Stimulated activated CD4-positive, alpha-beta T cell treated with anti-CD3 and anti-CD28 coated beads, Interleukin-1b, Interleukin-23, amount 100 ng/mL, for 1 hour (primary cell): ENCODE results near the gene CHST11.

Experiments used
- DNase-seq, 2 donors: peaks; one replicate each; pipeline ENCODE4 v3.0.0-alpha.2; 2020; ENCODE audit warnings: low read depth in 2 of 2

The CHST11 gene

GRCh38 chr12:104697186-104697585 is 240.4 kb downstream of the CHST11 start:
- DNase-seq = no peak

- DNase-seq = no peak
Observed at GRCh38 chr12:104698871-104699270, 242.1 kb downstream of the CHST11 start.

DNA sequence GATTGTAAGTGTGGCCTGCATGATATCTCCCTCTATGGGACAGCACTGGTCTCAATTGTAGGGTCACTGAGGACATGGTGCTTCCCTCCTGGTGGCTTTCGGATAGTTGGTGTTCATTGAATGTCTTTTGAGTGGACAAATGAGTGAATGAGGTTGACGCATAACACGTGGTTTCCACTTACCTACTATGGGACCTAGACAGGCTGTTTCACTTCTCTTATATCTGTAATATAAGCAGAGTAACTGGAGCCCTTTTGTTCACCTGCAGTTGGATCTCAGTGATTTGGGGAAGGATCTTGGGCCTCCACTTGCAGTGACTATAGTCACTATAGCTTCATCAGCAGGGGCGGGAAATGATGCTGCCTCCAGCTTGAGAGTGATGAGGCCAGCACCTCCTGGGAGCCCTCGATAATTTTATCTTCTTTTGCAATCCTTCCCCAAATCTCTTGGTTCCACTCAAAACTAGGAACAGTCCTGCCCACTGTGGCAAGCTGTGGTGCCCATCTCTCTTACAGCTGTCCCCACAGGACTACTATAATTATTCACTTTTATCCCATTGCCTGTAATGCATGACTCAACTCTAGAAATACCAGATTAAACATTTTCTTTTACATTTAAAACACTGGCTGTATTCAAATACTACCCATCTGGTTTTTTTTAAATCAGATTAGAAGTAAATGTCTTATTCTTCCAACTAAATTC is 242.9 kb downstream of the CHST11 start:
- no peak for DNase-seq

GRCh38 chr12:104700324-104700723 is 243.6 kb downstream of the CHST11 start:
- no peak for DNase-seq

GRCh38 chr12:104701301-104701700 is 244.6 kb downstream of the CHST11 start:
- DNase-seq = no peak

- no peak for DNase-seq
Observed at GRCh38 chr12:104701756-104702155, 245.0 kb downstream of the CHST11 start.

DNA sequence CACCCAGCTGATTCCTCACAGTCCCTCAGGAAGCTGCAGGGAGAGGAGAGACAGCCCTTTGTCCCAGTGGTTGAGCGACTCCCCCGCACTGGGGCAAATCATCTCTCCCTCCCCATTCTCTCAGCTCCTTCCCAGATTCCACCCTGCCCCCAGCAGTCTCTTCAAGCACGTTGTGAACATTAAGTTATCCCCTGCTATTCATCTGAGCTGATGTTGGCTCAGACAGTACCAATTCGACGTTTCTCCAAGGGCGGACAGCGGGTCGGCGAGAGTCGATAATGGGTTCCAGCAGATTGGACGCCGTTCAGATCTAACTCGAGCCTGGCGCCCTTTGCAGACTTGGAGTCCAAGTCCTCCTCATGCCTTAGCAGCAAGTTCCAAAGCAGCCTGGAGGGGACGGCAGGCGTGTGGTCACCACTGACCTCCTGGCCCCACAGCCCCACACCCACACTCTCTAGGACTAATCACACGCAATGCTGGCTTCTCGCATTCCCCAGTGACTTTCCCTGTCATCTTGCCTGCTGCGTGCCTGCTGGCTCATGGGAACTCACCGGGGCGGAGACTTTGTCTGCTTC is 245.9 kb downstream of the CHST11 start:
- DNase-seq = no peak

DNA sequence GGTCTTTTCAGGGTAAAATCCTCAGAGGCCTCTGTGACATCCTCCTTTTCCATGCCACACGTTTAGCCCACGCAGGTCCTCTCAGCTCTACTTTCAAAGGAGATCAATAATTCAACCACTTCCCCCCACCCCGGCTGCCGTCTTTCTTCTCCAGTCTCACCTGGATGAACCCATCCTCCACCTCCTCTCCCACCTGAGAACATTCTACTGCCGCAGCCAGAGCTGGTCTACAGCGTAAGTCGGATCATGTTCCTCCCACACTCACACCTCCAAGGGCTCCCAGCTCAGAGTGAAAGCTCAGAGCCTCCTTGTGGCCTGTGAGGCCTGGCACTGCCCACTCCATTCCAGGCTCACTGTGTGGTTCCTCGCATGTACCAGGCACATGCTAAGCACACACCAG is 246.6 kb downstream of the CHST11 start:
- DNase-seq = no peak

DNA sequence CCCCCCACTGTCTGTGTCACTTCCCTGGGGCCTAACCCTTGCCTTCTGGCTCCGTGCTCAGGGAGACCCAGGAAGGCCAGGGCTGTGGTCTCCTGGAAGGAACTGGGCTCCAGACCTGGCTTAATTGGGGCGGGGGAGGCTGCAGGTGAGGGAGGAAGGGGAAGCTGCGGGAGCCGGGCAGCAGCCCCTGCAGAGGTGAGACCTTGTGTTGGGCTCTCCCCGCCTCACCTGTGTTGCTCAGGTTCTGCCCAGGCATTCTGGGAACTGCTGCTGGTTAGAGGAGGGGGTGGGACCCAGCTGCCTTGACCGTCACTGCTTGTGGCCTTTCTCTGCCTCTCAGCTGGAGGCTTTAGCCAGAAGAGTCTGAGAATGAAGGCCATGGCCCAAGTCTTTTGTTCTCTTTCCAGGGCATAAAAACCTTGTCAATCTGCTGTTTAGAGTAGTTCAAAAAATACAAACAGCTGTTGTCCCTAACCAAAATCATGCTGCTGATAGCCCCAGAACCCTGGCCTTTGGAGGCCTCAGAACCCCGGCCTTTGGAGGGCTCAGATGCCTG is 247.6 kb downstream of the CHST11 start:
- DNase-seq = no peak

DNA sequence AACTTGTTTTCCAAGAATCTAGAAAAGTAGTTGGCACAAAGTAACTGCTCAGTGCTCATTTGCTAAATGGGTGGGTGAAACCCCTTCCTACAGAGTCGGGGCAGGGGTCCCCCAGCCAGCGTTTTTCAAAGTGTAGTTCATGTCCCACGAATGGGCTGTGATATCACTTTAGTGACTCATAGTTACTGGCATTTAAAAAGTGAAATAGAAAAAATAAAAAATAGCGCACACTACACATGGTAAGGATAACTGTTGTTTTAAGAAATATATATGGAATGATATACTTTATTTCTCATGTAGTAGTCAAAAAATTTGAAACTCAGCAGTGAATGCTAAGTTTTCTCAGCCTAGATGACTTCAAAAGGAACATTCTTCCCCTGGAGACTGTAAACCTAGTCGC is 250.4 kb downstream of the CHST11 start:
- no peak for DNase-seq

GRCh38 chr12:104707794-104708558 is 251.2 kb downstream of the CHST11 start:
- no peak for DNase-seq

GRCh38 chr12:104708891-104709290 is 252.1 kb downstream of the CHST11 start:
- DNase-seq = no peak

DNA sequence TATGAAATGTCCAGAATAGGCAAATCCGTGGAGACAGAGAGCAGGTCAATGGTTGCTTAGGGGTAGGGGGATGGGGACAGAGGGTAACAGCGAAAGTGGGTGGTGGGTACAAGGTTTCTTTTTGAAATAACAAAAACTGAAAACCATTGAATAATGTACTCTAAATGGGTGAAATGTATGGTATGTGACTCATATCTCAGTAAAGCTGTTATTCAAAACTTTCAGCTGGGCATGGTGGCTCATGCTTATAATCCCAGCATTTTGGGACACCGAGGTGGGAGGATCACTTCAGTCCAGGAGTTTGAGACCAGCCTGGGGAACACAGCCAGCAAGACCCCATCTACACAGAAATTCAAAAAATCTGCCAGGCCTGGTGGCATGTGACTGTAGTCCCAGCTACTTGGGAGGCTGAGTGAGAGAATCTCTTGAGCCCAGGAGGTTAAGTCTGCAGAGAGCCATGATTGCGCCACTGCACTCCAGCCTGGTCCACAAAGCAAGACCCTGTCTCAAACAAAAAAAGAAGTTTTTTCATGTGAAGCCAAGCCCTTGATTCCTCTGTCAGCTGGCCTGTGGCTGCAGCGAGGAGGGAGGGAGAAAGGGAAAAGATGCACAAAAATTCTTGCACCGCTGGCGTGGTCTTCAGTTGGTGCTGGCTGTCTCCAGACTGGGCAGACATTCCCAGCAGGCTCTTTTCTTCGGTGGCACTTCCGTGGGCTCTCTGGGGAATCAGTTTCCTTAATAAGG is 253.1 kb downstream of the CHST11 start:
- no peak for DNase-seq

DNA sequence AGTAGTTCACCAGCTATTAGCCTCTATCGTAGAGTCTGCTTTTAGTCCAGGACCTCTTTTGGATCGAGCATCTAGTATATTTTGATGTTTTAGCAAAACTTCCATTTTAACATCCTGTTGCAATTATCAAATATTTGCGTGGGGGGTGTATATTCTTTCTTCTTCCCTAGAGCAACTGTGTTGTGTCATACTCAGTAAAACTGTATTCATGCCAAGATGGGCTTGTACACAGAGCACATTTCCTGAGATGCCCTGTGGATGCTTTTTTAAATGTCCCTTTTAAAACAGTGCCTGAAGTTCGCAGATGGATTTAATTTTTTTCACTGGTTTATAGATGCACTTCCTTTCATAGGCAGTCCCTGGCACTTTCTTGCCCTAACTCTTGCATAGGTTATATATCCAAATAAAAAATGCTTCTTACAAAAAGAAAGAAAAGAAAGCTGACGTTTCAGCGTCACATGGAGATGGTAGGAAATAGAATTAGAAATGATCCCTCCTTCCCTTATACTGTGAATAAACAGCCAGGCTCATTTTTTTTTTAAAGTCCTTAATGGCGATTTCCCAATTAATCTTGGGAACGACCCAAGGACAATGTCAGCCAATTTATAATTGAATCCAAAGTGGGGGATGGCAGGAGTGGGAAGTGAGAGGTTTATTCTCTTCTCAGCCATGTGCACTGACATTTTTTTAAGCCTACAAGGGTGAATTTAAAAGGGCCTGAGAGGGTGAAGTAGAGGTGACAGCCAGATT is 254.4 kb downstream of the CHST11 start:
- no peak for DNase-seq

GRCh38 chr12:104712477-104712876 is 255.7 kb downstream of the CHST11 start:
- DNase-seq = no peak

- DNase-seq = no peak
Observed at GRCh38 chr12:104712968-104713367, 256.2 kb downstream of the CHST11 start.

GRCh38 chr12:104713444-104713843 is 256.7 kb downstream of the CHST11 start:
- DNase-seq = no peak

GRCh38 chr12:104714369-104714768 is 257.6 kb downstream of the CHST11 start:
- no peak for DNase-seq

DNA sequence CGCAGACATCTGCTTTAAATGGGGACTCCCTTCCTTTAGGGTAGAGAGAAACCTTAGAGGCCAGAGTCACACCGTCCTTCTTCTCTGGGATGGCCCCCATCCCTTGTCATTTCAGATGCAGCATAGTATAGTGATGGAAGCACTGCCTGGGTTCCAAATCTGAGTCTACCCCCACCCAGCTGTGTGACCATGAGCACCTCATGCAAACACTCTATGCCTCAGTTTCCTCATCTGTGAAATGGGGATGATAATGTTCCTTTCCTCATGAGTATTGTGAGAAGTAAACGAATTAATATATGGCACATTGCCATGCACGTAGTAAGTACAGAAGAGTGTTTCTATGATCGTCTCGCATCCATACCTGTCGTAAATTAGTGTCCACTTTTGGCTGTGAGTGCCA is 259.4 kb downstream of the CHST11 start:
- no peak for DNase-seq

DNA sequence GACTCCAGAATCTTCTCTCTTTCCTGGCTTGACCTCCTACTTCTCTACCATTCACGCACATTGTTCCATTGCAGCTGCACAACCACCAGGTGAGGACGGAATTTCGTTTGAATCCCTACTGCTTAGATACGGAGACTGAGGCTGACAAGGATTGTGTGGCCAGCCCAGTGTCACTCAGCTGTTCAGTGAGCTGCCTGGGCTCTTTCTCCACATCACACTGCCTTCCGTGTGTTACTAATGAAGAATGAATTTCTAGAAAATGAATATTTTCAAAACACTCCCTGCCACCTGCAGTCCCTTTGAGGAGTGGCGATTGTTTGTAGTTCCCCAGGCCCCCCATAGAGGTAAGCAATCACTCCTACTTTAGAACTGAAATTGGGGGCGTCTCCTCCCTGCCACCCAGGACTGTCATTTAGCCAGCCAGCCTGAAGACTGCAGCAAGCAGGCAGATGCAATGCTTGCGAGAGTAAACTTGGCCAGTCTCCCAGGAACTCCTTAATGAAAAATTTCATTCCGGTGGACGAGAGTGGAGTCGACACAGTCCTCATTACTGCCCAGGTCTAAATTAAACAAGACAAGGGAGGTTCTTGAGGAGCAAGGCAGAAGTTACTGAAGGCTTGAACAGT is 261.7 kb downstream of the CHST11 start:
- no peak for DNase-seq
